ENCODE measurements around the gene AGTRAP.
A peak's percentile ranks its signal among the peaks of the same experiment; 100 is the strongest.

AGTRAP gene

GRCh38 chr1:11731691-11732283 lies 4.1 kb upstream of the AGTRAP start:
- peak in 56 of 58 donors; percentile 19 to 91 (median 72) for DNase-seq

- no peak for DNase-seq
Observed at GRCh38 chr1:11733306-11733705, 2.6 kb upstream of the AGTRAP start.

- DNase-seq = no peak
Observed at GRCh38 chr1:11735531-11735853, 444 bp upstream of the AGTRAP start.

GRCh38 chr1:11736746-11737639 lies 1.1 kb downstream of the AGTRAP start:
- peak in 8 of 58 donors; percentile 18 to 62 (median 36) for DNase-seq

GRCh38 chr1:11738096-11738495 lies 2.2 kb downstream of the AGTRAP start:
- no peak for DNase-seq

GRCh38 chr1:11738783-11739182 lies 2.8 kb downstream of the AGTRAP start:
- no peak for DNase-seq

- no peak for DNase-seq
Observed at GRCh38 chr1:11740258-11741192, 4.6 kb downstream of the AGTRAP start.

GRCh38 chr1:11741482-11741881 lies 5.5 kb downstream of the AGTRAP start:
- no peak for DNase-seq

GRCh38 chr1:11741919-11742558 lies 6.1 kb downstream of the AGTRAP start:
- DNase-seq = no peak

GRCh38 chr1:11744287-11744686 lies 8.4 kb downstream of the AGTRAP start:
- no peak for DNase-seq

- no peak for DNase-seq
Observed at GRCh38 chr1:11746092-11746491, 10.2 kb downstream of the AGTRAP start.

GRCh38 chr1:11746795-11747487 lies 11.0 kb downstream of the AGTRAP start:
- peak in 2 of 58 donors; percentile 8 to 25 for DNase-seq

- DNase-seq = no peak
Observed at GRCh38 chr1:11748294-11749202, 12.6 kb downstream of the AGTRAP start.

GRCh38 chr1:11749203-11749689 lies 13.3 kb downstream of the AGTRAP start:
- DNase-seq = peak in 15 of 58 donors; percentile 5 to 46 (median 16)

GRCh38 chr1:11749996-11750395 lies 14.1 kb downstream of the AGTRAP start:
- DNase-seq = no peak

GRCh38 chr1:11751087-11751486 lies 15.2 kb downstream of the AGTRAP start:
- no peak for DNase-seq

- DNase-seq = no peak
Observed at GRCh38 chr1:11752359-11753088, 16.6 kb downstream of the AGTRAP start.

GRCh38 chr1:11753555-11754208 lies 17.7 kb downstream of the AGTRAP start:
- no peak for DNase-seq

All from anterior cingulate cortex (tissue), 58 donors.